Activated CD4-positive, alpha-beta T cell treated with anti-CD3 and anti-CD28 coated beads, Interleukin-2, Interleukin-4, amounts not matched to agents 100 ng/mL and 50 ng/mL, durations not matched to agents 16 hours and 8 hours (primary cell): Measurements from ENCODE around the gene FBXL20.
"Not testable (repeated sequence)": the region's sequence is repeated elsewhere in the genome, so short reads cannot be mapped to it uniquely, and the experiment has no call there.

Experiments used
- DNase-seq: peaks from one replicate; pipeline ENCODE4 v3.0.0-alpha.2; 2020; ENCODE audit warnings: low spot score

Gene FBXL20

GRCh38 chr17:39250076-39250475 lies 151.3 kb downstream of the FBXL20 start:
- DNase-seq: not testable (repeated sequence)

DNA sequence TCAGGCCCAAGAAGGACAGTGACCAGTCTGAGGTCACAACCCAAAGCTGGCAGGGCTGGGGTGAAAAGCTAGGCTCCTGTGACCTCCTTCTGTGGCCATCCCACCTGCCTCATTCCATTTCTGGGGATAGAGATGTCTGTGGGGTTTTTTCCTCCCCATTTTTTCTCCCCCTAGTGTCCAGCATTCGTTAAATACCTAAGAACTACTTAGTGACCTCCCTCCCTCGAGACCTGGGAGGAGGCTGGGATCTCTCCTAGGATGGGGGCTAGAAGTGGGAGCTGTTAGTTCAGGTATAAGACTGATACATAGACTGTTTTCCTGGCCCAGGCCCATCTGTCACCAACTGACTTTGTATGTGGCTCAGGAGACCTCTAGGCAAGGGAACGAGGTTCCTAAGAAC lies 155.2 kb downstream of the FBXL20 start:
- no peak for DNase-seq

GRCh38 chr17:39244600-39245570 lies 156.5 kb downstream of the FBXL20 start:
- peak; percentile 85 for DNase-seq

- no peak for DNase-seq
These were observed 157.3 kb downstream of the FBXL20 start for GRCh38 chr17:39244016-39244599.

DNA sequence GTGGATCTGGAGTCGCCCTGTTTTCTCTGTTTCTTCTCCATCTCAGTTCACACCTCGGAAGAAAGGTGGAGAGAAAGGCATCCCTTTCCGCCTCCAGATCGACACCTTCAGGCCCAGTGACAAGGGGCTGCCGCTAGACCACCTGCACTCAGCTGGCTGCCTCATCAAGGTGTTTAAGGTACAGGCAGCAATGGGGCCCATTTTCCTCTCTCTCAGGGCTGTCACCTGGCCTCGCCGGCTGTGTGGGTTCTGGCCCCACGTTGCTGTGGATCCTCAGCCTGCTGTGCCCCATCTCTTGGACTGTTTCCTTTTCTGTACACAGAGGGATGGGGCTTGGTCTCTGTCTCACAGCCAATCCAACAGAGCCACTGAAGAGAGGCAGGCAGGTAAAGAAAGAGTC lies 158.3 kb downstream of the FBXL20 start:
- DNase-seq: no peak

GRCh38 chr17:39240631-39241030 lies 160.8 kb downstream of the FBXL20 start:
- DNase-seq: no peak

GRCh38 chr17:39239640-39240314 lies 161.6 kb downstream of the FBXL20 start:
- peak; percentile 66 for DNase-seq

DNA sequence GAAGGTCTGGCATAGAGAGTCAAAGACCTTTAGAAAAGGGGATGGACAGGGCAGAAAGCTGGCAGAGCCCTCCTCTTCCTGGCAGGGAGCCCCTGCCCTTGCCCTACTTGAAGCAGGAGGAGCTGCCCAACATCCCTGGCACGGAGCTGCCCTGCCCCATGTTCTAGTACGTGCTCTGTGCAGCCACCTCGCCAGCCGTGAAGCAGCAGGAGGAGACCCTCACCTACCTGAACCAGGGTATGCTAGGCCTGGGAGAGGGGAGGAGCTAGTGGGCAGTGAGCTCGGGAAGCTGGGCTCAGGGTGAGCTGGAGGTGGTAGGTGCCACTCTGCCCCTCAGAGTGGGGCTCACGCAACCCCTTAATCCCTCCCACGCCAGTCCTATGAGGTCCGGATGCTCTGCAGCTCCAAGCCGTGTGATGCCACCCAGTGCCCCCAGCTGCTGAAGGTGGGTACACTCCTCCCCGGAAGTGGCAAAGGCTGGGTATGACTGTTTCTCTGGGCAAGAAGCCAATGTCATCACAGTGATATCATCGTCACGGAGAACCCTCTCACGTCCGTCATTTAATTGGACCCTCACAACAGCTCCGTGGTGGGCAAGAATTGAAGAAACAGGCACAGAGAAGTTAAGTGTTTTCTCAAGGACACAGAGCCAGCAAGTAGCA lies 163.0 kb downstream of the FBXL20 start:
- peak; percentile 82 for DNase-seq

- DNase-seq: no peak
These were observed 163.8 kb downstream of the FBXL20 start for GRCh38 chr17:39237586-39237985.

- no peak for DNase-seq
These were observed 164.4 kb downstream of the FBXL20 start for GRCh38 chr17:39236981-39237441.

- no peak for DNase-seq
These were observed 164.9 kb downstream of the FBXL20 start for GRCh38 chr17:39236450-39236927.

DNA sequence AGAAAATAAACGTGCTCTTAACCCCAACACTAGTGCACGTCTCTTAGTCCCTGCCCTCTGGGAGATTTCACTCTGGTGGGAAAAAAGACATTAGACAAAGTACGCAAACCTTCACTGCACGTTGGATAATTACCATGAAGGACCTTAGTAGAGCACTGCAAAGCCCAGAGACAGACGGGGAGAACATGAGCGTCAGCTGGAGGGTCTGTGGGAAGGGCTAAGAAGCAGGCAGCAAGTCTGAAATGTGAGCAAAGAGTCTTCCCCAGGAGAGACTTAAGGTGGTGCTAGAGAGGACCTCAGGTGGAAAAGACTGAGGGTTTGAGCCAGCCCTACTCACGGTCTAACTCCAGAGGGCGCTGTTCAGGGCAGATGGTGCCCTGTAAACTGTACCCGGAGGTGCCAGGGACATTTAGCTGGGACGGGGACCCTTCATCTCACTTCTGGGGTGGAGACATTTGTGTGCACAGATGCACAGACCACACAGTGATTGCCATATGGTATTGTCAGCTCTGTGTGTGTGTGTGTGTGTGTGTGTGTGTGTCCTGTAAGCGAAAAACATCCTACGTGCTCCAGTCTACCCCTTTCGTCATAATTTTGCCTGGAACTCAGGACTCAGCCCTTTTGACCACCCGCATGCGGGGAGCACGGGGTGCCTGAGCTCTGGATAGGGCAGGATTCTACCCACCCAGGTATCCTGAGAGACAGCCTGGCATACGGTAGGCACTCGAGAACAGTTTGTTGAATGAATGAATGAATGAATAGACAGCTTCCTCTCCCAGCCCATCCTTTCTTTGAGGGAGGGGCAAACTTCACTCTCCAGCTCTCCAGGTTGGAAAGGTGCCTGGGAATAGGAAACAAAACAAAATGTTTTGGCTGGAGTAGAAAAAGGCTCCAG lies 165.6 kb downstream of the FBXL20 start:
- peak; percentile 68 for DNase-seq

- DNase-seq: peak; percentile 27
These were observed 169.6 kb downstream of the FBXL20 start for GRCh38 chr17:39231591-39232551.

- no peak for DNase-seq
These were observed 170.3 kb downstream of the FBXL20 start for GRCh38 chr17:39231091-39231561.

GRCh38 chr17:39230361-39230760 lies 171.1 kb downstream of the FBXL20 start:
- no peak for DNase-seq

- no peak for DNase-seq
These were observed 172.0 kb downstream of the FBXL20 start for GRCh38 chr17:39229274-39229913.

DNA sequence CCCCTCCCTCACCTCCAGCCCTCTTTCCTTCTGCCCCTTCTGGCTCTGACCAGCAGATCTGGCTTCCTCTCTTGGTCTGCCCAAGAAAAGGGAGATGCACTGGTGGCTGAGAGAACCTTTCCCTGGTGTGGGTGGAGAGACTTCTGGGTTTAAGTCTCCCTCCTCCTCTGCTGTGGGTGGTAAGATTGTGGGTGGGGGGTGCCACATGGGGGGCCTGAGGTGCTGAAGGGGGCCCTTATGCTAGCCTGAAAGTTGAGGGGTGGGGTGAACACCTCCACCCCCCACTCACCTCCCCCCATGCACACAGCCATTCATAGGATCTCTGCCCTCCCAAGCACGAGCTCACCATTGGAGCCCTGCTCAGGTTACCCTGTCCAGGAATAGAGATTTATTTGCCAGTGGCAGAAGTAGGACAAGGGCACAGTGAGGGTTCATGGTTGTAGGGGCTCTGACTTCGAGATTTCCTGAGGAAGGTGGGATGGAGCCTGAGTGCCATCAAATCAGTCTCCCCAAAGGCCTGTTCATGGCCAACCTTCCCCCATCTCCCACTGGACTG lies 174.0 kb downstream of the FBXL20 start:
- no peak for DNase-seq

DNA sequence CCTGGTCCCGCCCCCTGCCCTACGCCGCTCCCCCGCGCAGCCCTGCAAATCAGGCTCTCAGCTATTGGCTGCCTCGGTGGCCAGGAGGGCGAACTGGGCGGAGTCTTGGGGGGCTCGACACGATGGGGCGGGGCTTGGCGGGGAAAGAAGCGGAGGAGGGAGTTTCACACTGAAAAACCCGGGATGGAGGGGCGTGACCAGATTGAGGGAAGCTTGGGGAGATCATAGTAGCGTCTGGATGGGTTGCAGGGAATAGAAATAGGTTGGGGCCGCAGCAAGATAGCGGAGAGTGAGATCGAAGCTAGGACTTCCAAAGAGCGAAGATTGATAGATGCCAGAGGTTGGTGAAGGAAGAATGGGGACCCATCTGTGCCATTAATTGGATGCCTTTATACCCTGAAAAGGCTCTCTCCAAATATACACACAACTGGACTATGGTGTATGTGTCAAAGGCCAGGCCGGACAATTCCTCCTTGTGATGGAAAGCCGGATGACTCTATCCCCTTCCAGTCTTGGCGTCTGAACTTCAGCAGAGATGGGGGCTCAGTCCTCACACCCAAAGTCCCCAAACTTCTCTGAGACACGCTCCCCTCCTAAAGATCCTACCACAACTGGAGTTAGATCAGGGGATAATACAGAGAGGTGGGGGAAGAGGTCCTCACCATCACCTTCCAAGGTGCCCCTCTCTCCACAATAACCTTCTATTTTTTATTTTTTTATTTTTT lies 175.3 kb downstream of the FBXL20 start:
- DNase-seq: no peak
